Upper lobe of left lung (tissue), 6 donors: ENCODE data around the gene TEFM. TPM values are rescaled to one million over a fixed set of nuclear protein-coding genes. Genes with fewer than 3 reads are reported as not detected.

ENCODE experiments used
- ATAC-seq, 2 donors: fragments of 200-7000 bp; cut with Tn5 transposase; one replicate each; pipeline ENCODE4 v1.9.1; 2022; ENCODE audit warnings: mild to moderate bottlenecking in 2 of 2, moderate library complexity in 2 of 2; ENCODE audit not compliant: low FRiP score in 2 of 2
- DNase-seq, 2 donors: peaks; one replicate each; pipeline ENCODE4 v3.0.0-alpha.2; 2019 to 2020
- H3K27ac ChIP-seq, 4 donors: fragments of 200-600 bp; sonication (generic); one replicate each; pipeline ENCODE4 v1.5.1; 2016 to 2019
- H3K27me3 ChIP-seq, 4 donors: fragments of 200-600 bp; sonication (generic); one replicate each; pipeline ENCODE4 v1.5.1; 2017 to 2019
- H3K36me3 ChIP-seq, 4 donors: fragments of 200-600 bp; sonication (generic); one replicate each; pipeline ENCODE4 v1.5.1; 2016 to 2019
- H3K4me1 ChIP-seq, 4 donors: fragments of 200-600 bp; sonication (generic); one replicate each; pipeline ENCODE4 v1.5.1; 2018 to 2019
- H3K4me3 ChIP-seq, 4 donors: fragments of 200-600 bp; sonication (generic); one replicate each; pipeline ENCODE4 v1.5.1; 2017 to 2019; ENCODE audit warnings: mild to moderate bottlenecking in 2 of 4, moderate library complexity in 1 of 4
- H3K9me3 ChIP-seq, 4 donors: fragments of 200-600 bp; sonication (generic); one replicate each; pipeline ENCODE4 v1.5.1; 2018 to 2019
- CTCF ChIP-seq, 6 experiments: fragments of 450-650 bp in 4 of 6; fragments of 200-600 bp in 2 of 6; sonication (generic) in 2 of 6; IDR thresholded peaks; one replicate each; pipeline ENCODE4 v1.5.1; 2016 to 2019; ENCODE audit warnings: antibody characterized with exemption in 6 of 6
- EP300 ChIP-seq, 4 donors: sonication (generic); formaldehyde crosslinking; IDR thresholded peaks; one replicate each; pipeline ENCODE4 v1.5.1; 2017; ENCODE audit warnings: antibody characterized with exemption in 4 of 4, control low read depth in 2 of 4
- POLR2A ChIP-seq, 4 donors: fragments of 450-650 bp; IDR thresholded peaks; one replicate each; pipeline ENCODE4 v1.5.1; 2016 to 2017; ENCODE audit warnings: antibody characterized with exemption in 4 of 4, mild to moderate bottlenecking in 2 of 4
- POLR2AphosphoS5 ChIP-seq, 2 donors: sonication (generic); formaldehyde crosslinking; IDR thresholded peaks; one replicate each; pipeline ENCODE4 v1.5.1; 2017; ENCODE audit warnings: antibody characterized with exemption in 2 of 2
- WGBS, 2 donors: methylation state at CpG; one replicate each; pipeline ENCODE4 v1.1.5; 2017 to 2018; 5-methylcytosine and 5-hydroxymethylcytosine counted together
- small RNA-seq, 4 donors: library from RNA; depleted of rRNA; stranded (forward); fragments of <200 nt; gene quantifications; one replicate each; pipeline ENCODE3, GENCODE V24; 2016
- total RNA-seq, 6 donors: library from RNA; depleted of rRNA in 4 of 6; stranded (reverse); fragments of >200 nt in 4 of 6; gene quantifications; one replicate each; pipeline versions ENCODE4 v1.1.0 to v1.2.1, GENCODE V29; 2016 to 2021
- donor health status: DM: no; HTN: no; CAD: no; lungs with moderate emphysema.
- donor health status: DM: no; HTN: yes; CAD: no; lungs with severe emphysema.

TEFM gene
- total RNA-seq, 6 donors from 2014 or later, result 3.4 to 77.5 (median 9.2) TPM

GRCh38 chr17:30858556-30859250, 47.3 kb downstream of the TEFM start:
- ATAC-seq (no peak), DNase-seq (no peak)
- 92 to 94% methylated on average over 9 of the region's 9 CpGs for WGBS, 2 donors

GRCh38 chr17:30854146-30854545, 51.9 kb downstream of the TEFM start:
- no peak for TF ChIP-seq EP300 (IDR thresholded peaks at IDR 0.05)
- TF ChIP-seq POLR2A (IDR thresholded peaks at IDR 0.05), result no peak
- no peak for TF ChIP-seq CTCF (IDR thresholded peaks at IDR 0.05)
- TF ChIP-seq POLR2AphosphoS5 (IDR thresholded peaks at IDR 0.05), result no peak
- Histone ChIP-seq H3K4me1 (no peaks in the 10 kb centered on the region), H3K9me3 (no peaks in the 10 kb centered on the region), H3K36me3 (no peaks in the 10 kb centered on the region), H3K27me3 (no peaks in the 10 kb centered on the region), H3K4me3 (no peak overlapping the region), H3K27ac (no peak overlapping the region)
- 93 to 96% methylated on average over 3 of the region's 3 CpGs for WGBS, 2 donors
- DNase-seq (no peak), ATAC-seq (no peak)

More at GRCh38 chr17:30858556-30859250, 47.3 kb downstream of the TEFM start:
- no peaks in the 10 kb centered on the region for H3K4me1 ChIP-seq
- no peak overlapping the region for H3K27ac ChIP-seq
- TF ChIP-seq CTCF (IDR thresholded peaks at IDR 0.05) (no peak), EP300 (IDR thresholded peaks at IDR 0.05) (no peak), POLR2A (IDR thresholded peaks at IDR 0.05) (no peak), POLR2AphosphoS5 (IDR thresholded peaks at IDR 0.05) (no peak)
- no peaks in the 10 kb centered on the region for H3K9me3 ChIP-seq
- no peak overlapping the region for H3K4me3 ChIP-seq
- H3K36me3 ChIP-seq, result no peaks in the 10 kb centered on the region
- no peaks in the 10 kb centered on the region for H3K27me3 ChIP-seq

Small RNA genes lying within 50 kb of the gene (small RNA-seq; reads per million reads assigned to genes)
- gene RNU6-298P, result 0 reads per million in 4 donors

Other genes with a start within 250 kb of the TEFM start
- gene CRLF3, start 81.5 kb downstream of the TEFM start, total RNA-seq, result 10 to 100 TPM in 5 of 6 donors, 1 to 10 TPM in 1; 8.1 to 26.4 (median 17.8) TPM
- 1 to 10 TPM; 1.5 to 6.3 (median 1.9) TPM for gene ATAD5, start 74.3 kb downstream of the TEFM start, total RNA-seq
- gene ADAP2, start 15.7 kb upstream of the TEFM start, total RNA-seq, result 10 to 100 TPM; 15.8 to 54.5 (median 25.2) TPM
- 10 to 100 TPM; 24.9 to 70.2 (median 32.5) TPM for gene RNF135, start 64.8 kb upstream of the TEFM start, total RNA-seq
- 10 to 100 TPM; 35.5 to 85.1 (median 47.1) TPM for gene NF1, start 188.7 kb upstream of the TEFM start, total RNA-seq